Adrenal gland (tissue), 12 donors: ENCODE data around the gene POMGNT2. TPM values are rescaled to one million over a fixed set of nuclear protein-coding genes. Genes with fewer than 3 reads are reported as not detected.

Experiments
- DNase-seq, 7 donors: peaks; one replicate each; pipeline ENCODE4 v3.0.0-alpha.2; 2019 to 2020
- H3K27ac ChIP-seq, 5 donors: fragments of 200-600 bp; sonication (generic) in 4 of 5; 1 replicate in 3 of 5; 2 replicates in 2 of 5; pipeline versions ENCODE4 v1.5.1 to v1.8.0; 2016 to 2020; ENCODE audit warnings: mild to moderate bottlenecking in 1 of 5
- H3K27me3 ChIP-seq: fragments of 200-600 bp; 2 replicates; pipeline ENCODE4 v1.8.0; 2021
- H3K36me3 ChIP-seq, 2 donors: fragments of 200-600 bp; replicated peaks in 1 of 2; 1 replicate in 1 of 2; 2 replicates in 1 of 2; pipeline versions ENCODE4 v1.5.1 to v1.8.0; 2018 to 2022
- H3K4me1 ChIP-seq, 2 donors: fragments of 200-600 bp; replicated peaks in 1 of 2; 1 replicate in 1 of 2; 2 replicates in 1 of 2; pipeline versions ENCODE4 v1.5.1 to v1.8.0; 2018 to 2021
- H3K4me3 ChIP-seq, 4 donors: fragments of 200-600 bp; sonication (generic) in 3 of 4; one replicate each; pipeline ENCODE4 v1.5.1; 2016 to 2018
- H3K9me3 ChIP-seq, 3 donors: fragments of 200-600 bp; sonication (generic) in 1 of 3; replicated peaks in 1 of 3; 1 replicate in 2 of 3; 2 replicates in 1 of 3; pipeline versions ENCODE4 v1.5.1 to v1.8.0; 2016 to 2021
- CTCF ChIP-seq, 6 experiments: fragments of 450-650 bp in 4 of 6; fragments of 200-600 bp in 2 of 6; sonication (generic) in 1 of 6; IDR thresholded peaks; 1 replicate in 5 of 6; 2 replicates in 1 of 6; pipeline versions ENCODE4 v1.5.1 to v1.8.0; 2016 to 2021; ENCODE audit warnings: antibody characterized with exemption in 6 of 6, mild to moderate bottlenecking in 2 of 6, moderate library complexity in 1 of 6
- POLR2A ChIP-seq, 2 donors: fragments of 450-650 bp; IDR thresholded peaks; one replicate each; pipeline ENCODE4 v1.6.1; 2017; ENCODE audit warnings: antibody characterized with exemption in 2 of 2, mild to moderate bottlenecking in 2 of 2, moderate library complexity in 1 of 2
- WGBS, 4 donors: extraction: QIAGEN DNeasy Blood & Tissue Kit in 2 of 4; methylation state at CpG; one replicate each; pipeline versions ENCODE4 v1.1.5 to v1.1.7; 2013 to 2017; 5-methylcytosine and 5-hydroxymethylcytosine counted together
- intact Hi-C, 2 donors: fragments of 100-400 bp; cut with DNase I; formaldehyde crosslinking; loops; one replicate each; pipeline versions ENCODE4 v1.14.1 to v1.15.0; 2022 to 2023
- polyA plus RNA-seq, 3 donors: library from polyadenylated mRNA; stranded (reverse); fragments of 200-250 nt in 2 of 3; fragments of 350-450 nt in 1 of 3; fragmentation: Illumina TruSeq in 1 of 3; extraction: RNeasy Lipid Tissue Mini Kit (QIAGEN cat#74804) in 1 of 3; gene quantifications; one replicate each; pipeline ENCODE4 v1.2.3, GENCODE V29; 2013 to 2014
- total RNA-seq, 9 donors: library from RNA; depleted of rRNA in 4 of 9; stranded (reverse); fragments of >200 nt in 4 of 9; fragments of 120-200 nt in 1 of 9; fragmentation: NEBNext Ultra II Directional in 1 of 9; extraction: Animal tissue kit (Norgen Biotek cat#: 25700) in 1 of 9; gene quantifications; one replicate each; pipeline versions ENCODE4 v1.1.0 to v1.2.4, GENCODE V29; 2013 to 2023
- donor health status: healthy with polysubstance abuse.
- donor health status: Bipolar disorder and iron deficiency.
- donor health status: DM: yes; HTN: yes; CAD: no.
- donor health status: DM: no; HTN: no; CAD: no.
- donor health status: DM: no; HTN: no; CAD: no.
- donor health status: DM: yes; HTN: yes; CAD: no.

POMGNT2 gene
- total and polyA plus RNA-seq, 12 donors: 6.5 to 44.9 (median 18.6) TPM

GRCh38 chr3:43152649-43153048 lies 46.8 kb upstream of the POMGNT2 start:
- H3K27ac ChIP-seq: peak overlapping the region in 2 of 5 donors; percentile 38 to 41
- WGBS, 4 donors: 15 to 27% (median 24%) methylated on average over 5 of the region's 5 CpGs

DNA sequence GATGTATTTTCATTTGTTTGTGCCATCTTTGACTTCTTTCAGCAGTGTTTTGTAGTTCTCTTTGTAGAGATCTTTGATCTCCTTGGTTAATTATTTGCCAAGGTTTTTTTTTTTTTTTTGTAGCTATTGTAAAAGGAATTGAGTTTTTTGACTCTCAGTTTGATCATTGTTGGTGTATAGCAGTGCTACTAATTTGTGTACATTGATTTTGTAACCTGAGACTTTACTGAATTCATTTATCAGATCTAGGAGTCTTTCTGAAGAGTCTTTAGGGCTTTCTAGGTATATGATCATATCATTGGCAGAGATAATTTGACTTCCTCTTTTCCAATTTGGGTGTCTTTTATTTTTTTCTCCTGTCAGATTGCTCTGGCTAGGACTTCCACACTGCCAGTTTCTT lies 42.2 kb upstream of the POMGNT2 start:
- Histone ChIP-seq H3K4me3 (no peak overlapping the region), H3K4me1 (peaks cover 0 to 4% of the 10 kb centered on the region in 2 donors), H3K27ac (no peak overlapping the region), H3K9me3 (no peaks in the 10 kb centered on the region), H3K36me3 (no peaks in the 10 kb centered on the region), H3K27me3 (no peaks in the 10 kb centered on the region)
- TF ChIP-seq CTCF (IDR thresholded peaks at IDR 0.05): no peak
- TF ChIP-seq POLR2A (IDR thresholded peaks at IDR 0.05): no peak
- no peak for DNase-seq
- intact Hi-C loops: no loop called here

More at GRCh38 chr3:43152649-43153048, 46.8 kb upstream of the POMGNT2 start:
- H3K36me3 ChIP-seq: no peaks in the 10 kb centered on the region
- peaks cover 0 to 16% of the 10 kb centered on the region in 2 donors for H3K4me1 ChIP-seq
- no peaks in the 10 kb centered on the region for H3K27me3 ChIP-seq
- TF ChIP-seq CTCF (IDR thresholded peaks at IDR 0.05): no peak
- intact Hi-C loops: no loop called here
- DNase-seq: no peak
- H3K9me3 ChIP-seq: no peaks in the 10 kb centered on the region
- no peak overlapping the region for H3K4me3 ChIP-seq

DNA sequence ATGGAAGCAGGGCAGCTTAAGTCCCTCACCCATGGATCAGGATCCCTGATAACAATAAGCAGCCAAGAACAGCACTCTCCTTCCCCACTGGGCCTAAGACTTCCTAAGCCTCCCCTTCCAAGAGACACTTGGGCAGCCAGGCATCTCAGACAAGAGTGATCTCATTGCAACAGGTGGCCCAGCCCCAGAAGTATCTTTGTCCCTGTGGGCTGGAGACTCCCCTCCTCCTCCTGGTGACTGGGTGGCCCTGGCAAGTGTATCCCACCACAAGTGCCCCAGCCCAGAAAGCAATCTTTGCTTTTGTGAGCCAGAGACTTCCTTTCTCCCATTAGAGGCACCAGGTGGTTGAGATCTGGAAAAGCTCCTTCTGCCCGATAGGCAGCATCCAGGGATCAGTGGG lies 40.7 kb upstream of the POMGNT2 start:
- DNase-seq: no peak
- no peak for TF ChIP-seq POLR2A (IDR thresholded peaks at IDR 0.05)
- TF ChIP-seq CTCF (IDR thresholded peaks at IDR 0.05): no peak
- H3K9me3 ChIP-seq: no peaks in the 10 kb centered on the region
- no peak overlapping the region for H3K4me3 ChIP-seq
- no peaks in the 10 kb centered on the region for H3K36me3 ChIP-seq
- H3K27ac ChIP-seq: no peak overlapping the region
- intact Hi-C loops: no loop called here
- no peaks in the 10 kb centered on the region for H3K27me3 ChIP-seq
- no peaks in the 10 kb centered on the region for H3K4me1 ChIP-seq
- WGBS, 4 donors: 83 to 97% (median 93%) methylated on average over 1 of the region's 1 CpG

- Histone ChIP-seq H3K27ac (peak overlapping the region in 3 of 5 donors; percentile 14 to 39 (median 14)), H3K27me3 (no peaks in the 10 kb centered on the region), H3K9me3 (no peaks in the 10 kb centered on the region), H3K4me3 (no peak overlapping the region), H3K4me1 (no peaks in the 10 kb centered on the region), H3K36me3 (no peaks in the 10 kb centered on the region)
- 36 to 43% (median 39%) methylated on average over 7 of the region's 7 CpGs for WGBS, 4 donors
- TF ChIP-seq POLR2A (IDR thresholded peaks at IDR 0.05) (no peak), CTCF (IDR thresholded peaks at IDR 0.05) (no peak)
- intact Hi-C loops: no loop called here
- DNase-seq: peak in 4 of 7 donors; percentile 39 to 59 (median 48)
Observed at GRCh38 chr3:43144761-43145490, 39.0 kb upstream of the POMGNT2 start.
